Right hindlimb (tissue), 1 donor: ENCODE measurements around the gene PRICKLE3.
"Not testable (repeated sequence)": the region's sequence is repeated elsewhere in the genome, so short reads cannot be mapped to it uniquely, and the experiment has no call there.

Experiments
- DNase-seq: peaks from one replicate; pipeline ENCODE4 v3.0.0-alpha.2; 2018

PRICKLE3 gene

GRCh38 chrX:49155900-49156837 is 30.0 kb downstream of the PRICKLE3 start:
- peak; percentile 92 for DNase-seq

GRCh38 chrX:49155243-49155899 is 30.8 kb downstream of the PRICKLE3 start:
- DNase-seq = no peak

- DNase-seq = no peak
These were observed 32.7 kb downstream of the PRICKLE3 start for GRCh38 chrX:49153467-49153866.

GRCh38 chrX:49149291-49149690 is 36.9 kb downstream of the PRICKLE3 start:
- not testable (repeated sequence) for DNase-seq

- DNase-seq = not testable (repeated sequence)
These were observed 37.6 kb downstream of the PRICKLE3 start for GRCh38 chrX:49148390-49149100.

GRCh38 chrX:49147936-49148335 is 38.2 kb downstream of the PRICKLE3 start:
- DNase-seq = no peak

GRCh38 chrX:49147282-49147681 is 38.9 kb downstream of the PRICKLE3 start:
- no peak for DNase-seq

- DNase-seq = not testable (repeated sequence)
These were observed 43.0 kb downstream of the PRICKLE3 start for GRCh38 chrX:49143154-49143553.

- not testable (repeated sequence) for DNase-seq
These were observed 43.9 kb downstream of the PRICKLE3 start for GRCh38 chrX:49142264-49142663.

GRCh38 chrX:49139713-49140112 is 46.5 kb downstream of the PRICKLE3 start:
- DNase-seq = no peak

GRCh38 chrX:49137492-49137891 is 48.7 kb downstream of the PRICKLE3 start:
- DNase-seq = no peak

- no peak for DNase-seq
These were observed 52.4 kb downstream of the PRICKLE3 start for GRCh38 chrX:49133759-49134158.

GRCh38 chrX:49132275-49132674 is 53.9 kb downstream of the PRICKLE3 start:
- DNase-seq = not testable (repeated sequence)

GRCh38 chrX:49129427-49129826 is 56.7 kb downstream of the PRICKLE3 start:
- no peak for DNase-seq

GRCh38 chrX:49127742-49128258 is 58.4 kb downstream of the PRICKLE3 start:
- DNase-seq = not testable (repeated sequence)
